ENCODE measurements around the gene SLC35B2.
"Not testable (repeated sequence)": the region's sequence is repeated elsewhere in the genome, so short reads cannot be mapped to it uniquely, and the experiment has no call there.

The SLC35B2 gene

DNA sequence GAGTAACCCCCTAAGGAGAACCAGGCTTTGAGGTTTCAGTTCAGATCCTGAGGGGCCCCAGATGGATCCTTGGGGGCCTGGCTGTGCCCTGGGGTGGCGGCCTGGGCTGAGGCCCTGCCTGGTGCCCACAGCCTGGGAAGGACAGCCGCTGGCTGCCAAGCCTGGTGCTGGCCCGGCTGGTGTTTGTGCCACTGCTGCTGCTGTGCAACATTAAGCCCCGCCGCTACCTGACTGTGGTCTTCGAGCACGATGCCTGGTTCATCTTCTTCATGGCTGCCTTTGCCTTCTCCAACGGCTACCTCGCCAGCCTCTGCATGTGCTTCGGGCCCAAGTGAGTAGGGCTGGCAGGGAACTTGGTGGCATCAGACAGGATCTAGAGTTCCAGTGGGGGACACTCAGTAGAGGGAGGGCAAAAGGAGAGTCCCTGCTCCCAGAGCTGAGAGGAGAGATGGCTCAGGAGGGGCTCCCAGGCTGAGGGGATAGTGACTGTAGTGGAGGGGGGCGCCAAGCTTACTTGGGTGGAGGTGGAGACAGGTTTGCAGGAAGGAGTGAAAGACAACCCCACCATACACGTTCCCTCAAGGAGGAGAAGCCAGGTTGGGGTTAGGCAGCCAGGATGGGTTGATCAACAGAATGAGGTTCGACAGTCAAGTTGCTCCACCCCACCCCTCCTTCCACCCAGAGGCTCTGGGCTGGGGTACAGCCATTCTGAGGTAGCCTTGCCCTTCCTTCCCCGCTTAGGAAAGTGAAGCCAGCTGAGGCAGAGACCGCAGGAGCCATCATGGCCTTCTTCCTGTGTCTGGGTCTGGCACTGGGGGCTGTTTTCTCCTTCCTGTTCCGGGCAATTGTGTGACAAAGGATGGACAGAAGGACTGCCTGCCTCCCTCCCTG lies 24.4 kb downstream of the SLC35B2 start:
- DNase-seq = peak; percentile 53

DNA sequence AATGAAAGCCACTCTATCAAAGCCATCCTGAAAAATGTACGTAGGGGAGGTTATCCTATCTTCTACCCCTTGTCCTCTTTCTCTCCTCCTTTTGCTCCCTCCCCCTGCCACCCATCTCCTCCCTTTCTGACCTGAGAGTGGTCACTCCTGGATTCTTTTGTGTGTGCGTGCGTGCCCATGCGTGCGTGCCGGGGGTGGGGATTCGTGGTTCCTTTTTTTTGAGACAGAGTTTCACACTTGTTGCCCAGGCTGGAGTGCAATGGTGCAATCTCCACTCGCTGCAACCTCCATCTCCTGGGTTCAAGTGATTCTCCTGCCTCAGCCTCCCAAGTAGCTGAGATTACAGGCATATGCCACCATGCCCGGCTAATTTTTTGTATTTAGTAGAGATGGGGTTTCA lies 25.9 kb downstream of the SLC35B2 start:
- not testable (repeated sequence) for DNase-seq

DNA sequence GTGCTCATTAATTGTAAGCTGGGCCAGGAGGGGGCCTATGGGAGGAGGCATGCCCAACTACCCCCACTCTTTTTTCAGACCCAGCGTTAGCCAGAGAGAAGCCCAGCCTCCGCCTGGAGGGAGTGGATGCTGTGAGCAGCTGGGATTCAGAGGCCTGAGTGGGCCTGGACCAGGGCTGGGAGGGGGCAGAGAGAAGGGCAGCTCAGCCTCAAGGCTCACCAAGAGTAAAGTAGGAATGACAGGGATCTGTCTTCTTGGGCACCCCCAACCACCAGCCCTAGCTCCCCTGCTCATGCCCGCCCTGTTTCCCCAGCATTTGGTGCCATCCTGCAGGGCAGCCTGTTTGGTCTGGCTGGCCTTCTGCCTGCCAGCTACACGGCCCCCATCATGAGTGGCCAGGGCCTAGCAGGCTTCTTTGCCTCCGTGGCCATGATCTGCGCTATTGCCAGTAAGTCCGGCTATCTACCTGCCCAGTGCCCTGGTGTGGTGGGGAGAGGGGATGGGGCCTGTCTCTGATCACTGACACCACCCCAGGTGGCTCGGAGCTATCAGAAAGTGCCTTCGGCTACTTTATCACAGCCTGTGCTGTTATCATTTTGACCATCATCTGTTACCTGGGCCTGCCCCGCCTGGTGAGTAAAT lies 27.2 kb downstream of the SLC35B2 start:
- DNase-seq = no peak

DNA sequence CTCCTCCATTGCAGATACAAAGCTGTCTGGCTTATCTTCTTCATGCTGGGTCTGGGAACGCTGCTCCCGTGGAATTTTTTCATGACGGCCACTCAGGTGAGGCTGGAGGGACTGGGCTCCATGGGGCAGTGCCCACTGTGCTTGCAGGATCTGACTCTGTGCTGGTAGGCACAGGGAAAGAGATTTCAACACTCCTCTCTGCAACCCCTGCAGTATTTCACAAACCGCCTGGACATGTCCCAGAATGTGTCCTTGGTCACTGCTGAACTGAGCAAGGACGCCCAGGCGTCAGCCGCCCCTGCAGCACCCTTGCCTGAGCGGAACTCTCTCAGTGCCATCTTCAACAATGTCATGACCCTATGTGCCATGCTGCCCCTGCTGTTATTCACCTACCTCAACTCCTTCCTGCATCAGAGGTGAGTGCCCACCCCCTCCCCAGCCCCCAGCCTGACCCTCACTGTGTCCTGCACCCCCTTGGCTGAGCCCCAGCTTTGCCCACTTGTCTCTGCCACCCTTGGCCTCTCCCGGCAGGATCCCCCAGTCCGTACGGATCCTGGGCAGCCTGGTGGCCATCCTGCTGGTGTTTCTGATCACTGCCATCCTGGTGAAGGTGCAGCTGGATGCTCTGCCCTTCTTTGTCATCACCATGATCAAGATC lies 27.8 kb downstream of the SLC35B2 start:
- no peak for DNase-seq

DNA sequence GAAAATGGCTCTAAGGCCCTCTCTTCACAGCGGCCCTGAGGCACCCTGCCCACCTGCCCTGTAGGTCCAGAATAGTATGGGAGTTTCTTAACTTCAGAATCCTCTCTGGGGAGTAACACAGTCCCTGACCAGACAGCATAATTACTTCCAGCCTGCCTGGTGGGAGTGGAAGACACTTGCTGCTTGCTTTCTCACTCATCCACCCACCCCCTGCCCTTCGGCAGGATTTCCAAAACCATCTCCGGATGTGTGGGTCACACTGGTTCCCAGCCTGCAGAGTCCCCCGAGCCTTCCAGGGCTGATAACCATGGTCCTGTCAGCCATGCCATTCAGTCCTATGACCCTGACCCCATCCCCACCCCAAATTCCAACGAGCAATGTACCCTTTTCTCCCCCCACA lies 28.5 kb downstream of the SLC35B2 start:
- no peak for DNase-seq

DNA sequence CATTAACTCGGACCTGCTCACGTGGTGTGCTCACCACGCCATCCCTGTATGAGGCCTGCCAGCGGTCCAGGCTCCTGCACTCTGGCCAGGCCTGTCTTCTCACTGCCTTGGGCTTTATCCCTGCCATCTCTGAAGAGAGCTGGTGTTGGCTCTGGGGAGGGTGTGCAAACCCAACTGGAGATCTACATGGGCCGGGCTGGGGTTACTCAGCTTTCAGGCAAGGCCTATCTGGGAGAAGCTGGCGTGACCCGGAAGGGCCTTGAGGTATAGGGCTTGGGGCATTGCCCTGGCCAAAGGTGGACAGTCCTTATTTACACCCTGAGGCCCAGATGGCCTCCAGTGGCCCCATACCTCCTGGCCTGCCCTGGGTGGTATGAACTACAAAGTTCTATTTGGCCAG lies 28.9 kb downstream of the SLC35B2 start:
- DNase-seq = no peak

DNA sequence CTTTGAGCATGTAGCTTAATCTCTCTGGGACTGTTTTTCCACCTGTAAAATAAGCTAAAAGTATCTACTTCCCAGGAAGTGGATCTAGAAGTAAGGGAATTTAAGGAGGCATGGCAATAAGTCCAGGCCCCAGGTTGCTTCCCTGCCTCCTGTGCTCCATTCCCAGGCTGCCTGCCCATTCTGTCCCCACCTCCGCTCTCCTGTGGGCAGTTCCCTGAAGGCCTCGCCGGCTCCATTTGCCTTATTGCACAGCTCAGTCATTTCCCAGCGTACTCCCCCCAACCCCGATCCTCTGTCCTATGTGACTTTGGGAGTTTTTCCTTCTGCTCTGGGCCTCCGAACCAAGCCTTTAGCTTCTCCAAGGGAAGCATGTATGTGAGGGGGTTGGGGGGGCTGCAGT lies 29.3 kb downstream of the SLC35B2 start:
- DNase-seq = no peak

DNA sequence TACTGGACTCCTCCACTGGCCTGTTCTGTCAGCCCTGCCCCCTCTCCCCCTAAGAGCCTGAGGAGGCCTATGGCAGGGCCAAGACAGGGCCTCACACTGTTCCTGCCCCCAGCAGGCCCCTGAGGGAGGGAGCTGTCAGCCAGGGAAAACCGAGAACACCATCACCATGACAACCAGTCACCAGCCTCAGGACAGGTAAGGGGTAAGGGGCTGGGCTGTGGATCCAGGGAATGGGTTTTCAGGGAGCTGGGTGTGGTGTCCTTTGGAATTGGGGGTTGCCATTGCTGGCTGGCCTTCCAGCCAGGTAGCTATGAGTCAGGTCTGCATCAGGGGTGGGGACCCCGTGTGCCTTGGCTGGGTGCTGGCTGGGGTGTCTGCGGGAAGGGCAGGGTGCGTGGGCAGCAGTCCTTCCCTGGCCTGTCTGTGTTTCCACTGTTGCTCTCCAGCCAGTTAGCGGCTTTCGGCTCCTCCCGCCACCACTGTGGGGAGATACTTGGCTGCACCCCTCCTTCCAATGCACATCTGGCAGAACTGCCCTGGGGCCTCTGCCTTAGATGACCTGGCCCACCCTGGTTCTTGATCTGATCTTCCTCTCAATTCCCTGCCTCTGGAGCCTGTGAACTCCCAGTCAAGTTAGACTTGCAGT lies 30.1 kb downstream of the SLC35B2 start:
- DNase-seq = no peak

DNA sequence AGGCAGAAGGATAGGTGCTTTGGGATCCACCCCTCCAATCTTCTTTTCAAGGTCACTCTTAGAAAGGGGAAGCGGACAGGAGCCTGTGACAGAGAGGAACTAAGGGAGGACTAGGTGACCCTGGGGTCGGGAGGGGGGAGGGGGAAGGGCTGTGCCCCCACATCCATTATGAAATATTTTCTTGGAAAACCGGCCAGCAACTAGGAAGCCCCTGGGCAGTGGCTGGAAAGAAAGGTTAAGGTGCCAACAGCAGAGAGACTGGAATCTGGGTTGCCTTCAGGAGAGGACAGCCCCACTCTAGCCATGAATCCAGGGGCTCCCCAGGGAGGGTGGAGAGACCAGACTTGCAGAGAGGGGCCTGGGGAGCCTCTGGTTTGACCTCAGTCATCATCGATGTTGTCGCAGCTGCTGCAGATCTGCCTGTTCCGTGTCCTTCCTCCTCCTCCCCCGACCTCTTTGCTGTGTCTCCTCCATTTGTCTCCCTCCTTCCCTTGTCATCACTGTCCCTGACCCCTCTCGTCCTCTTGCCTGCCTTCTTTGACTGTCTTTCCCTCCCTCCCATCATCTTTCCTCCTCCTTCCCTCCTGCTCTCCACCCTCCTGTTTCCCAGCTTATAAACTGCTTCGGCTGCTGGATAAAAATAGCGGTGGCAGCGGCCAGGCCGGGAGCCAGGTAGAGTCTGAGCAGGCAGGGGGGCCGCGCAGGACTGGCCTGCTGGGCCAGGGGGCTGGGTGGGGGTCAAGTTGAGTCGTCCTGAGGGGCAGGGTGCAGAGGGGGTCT lies 30.8 kb downstream of the SLC35B2 start:
- DNase-seq = no peak

DNA sequence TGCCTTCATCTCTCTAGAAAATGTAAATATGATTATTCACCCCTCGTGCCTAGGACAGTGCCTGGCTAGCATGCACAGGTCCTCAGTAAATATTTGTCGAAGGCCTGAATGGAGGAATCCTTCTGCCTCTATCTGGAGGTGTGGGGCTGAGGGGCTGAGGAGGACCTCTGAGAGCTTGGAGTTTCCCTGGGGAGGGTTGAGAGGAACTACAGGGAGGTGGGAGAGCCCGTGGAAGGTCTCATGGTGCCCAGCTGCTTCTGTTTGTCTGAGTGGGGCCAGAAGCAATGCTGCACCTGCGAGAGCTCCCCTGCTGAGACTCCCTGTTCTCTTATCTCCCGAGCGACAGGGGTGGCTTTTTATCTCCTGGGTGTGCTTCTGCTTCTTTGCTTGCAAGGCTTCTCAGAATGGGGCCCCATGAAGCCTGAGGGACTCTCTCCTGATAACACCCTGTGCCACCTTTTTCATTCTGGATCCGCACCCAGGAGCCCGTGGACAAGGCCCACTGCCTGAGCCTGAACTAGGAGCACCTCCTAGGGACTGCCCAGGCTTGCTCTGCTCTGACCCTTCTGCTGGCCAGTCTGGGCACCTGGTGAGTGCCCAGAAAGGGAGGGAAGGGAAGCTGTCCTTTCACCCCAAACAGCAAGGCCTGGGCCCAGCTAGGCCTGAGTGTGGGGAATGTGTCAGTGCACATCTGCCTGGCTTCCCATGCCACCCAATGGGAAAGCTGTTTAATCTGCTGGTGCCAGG lies 31.6 kb downstream of the SLC35B2 start:
- peak; percentile 93 for DNase-seq

DNA sequence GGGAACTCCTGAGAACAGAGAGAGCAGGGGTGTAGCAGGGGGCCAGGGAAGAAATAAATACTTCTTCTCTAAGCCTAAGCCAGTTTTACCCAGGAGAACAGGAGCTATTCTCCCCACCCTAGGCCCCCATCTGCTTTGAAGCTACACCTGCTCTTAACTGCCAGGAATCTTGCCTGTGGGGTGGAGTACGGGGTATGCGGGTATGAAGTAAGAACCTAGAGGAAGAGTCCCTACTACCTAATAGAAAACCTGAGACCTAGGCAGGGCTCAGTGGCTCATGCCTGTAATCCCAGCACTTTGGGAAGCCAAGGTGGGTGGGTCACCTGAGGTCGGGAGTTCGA lies 32.4 kb downstream of the SLC35B2 start:
- no peak for DNase-seq

DNA sequence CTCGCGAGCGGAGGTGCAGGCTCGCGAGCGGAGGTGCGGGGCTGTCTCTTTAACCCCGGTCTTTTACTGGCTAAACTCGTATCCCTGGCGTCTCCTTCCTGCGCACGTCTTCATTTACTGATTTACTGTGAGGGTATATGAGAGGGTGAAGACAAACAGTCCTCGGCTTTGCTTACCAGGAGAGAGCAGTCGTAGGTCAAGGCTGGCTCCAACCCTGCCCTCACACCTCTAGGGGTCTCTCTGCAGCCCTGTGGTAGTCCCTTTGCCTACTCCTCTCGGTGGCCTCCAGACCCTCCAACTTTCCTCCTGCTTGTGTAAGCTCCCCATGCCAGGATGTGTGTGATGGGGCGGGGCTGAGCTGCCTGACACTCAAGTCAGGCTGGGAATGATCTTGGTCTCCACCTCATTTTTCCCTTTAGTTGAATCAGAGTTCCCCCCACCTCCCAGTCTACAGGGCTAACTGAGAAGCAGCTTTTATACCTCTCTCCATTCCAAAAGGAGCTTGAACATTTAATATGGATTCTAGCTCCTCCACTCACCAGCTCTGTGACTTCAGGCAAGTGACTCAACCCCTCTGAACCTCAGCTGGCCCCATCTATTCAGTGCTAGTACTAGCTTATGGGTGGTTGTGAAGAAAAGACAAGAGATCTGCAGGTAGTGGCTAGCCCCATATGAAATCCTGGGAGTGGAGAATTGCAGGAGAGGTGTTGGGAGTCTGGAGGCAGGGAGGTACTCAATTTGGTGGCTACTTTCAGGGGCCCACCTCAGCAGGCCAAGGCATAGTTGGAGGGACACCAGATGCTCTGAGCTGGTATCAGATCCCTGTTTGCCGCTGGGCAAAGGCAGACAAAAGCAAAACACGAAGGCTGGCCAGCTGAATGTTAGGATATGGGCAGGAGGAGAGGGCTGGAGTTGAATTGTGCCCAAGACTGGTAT lies 33.0 kb downstream of the SLC35B2 start:
- DNase-seq = peak; percentile 60

DNA sequence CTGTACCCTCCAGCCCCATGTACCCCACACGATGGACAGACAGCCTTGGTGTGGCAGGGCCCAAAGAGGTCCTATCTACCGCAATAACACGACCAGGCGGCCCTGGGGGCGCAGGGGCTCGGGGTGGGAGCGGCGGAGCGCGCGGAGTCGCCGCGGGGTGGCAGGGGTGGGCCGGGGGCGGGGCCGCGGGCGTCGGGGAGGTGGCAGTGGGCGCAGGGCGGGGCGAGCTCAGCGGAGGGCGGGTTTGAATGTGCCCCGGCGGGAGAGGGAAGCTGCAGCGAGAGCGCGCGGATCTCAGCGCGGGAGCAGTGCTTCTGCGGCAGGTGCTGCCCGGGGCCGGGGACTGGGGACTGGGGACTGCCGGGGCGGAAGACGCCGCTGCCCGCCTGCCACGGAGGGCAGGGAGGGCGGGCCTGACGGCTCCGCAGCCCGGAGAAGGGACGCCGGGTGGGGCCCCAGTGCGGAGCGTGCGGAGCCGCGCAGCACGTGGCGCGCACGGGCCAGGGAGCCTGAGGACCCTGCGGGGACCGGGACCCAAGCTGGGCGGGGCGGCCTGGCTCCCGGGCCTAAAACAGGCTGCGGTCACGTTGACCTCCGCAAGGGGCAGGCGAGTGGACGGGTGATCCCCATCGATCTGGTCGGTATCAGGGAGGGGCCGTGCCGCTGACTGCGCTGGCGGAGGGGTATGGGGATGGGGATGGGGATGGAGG lies 33.9 kb downstream of the SLC35B2 start, which contains the start of gene SLC29A1:
TSS of gene SLC29A1 (plus strand) at position 277 of the 710 bp plus-strand sequence. CDS start 3,719 bp downstream, outside the sequence.
- peak; percentile 94 for DNase-seq

DNA sequence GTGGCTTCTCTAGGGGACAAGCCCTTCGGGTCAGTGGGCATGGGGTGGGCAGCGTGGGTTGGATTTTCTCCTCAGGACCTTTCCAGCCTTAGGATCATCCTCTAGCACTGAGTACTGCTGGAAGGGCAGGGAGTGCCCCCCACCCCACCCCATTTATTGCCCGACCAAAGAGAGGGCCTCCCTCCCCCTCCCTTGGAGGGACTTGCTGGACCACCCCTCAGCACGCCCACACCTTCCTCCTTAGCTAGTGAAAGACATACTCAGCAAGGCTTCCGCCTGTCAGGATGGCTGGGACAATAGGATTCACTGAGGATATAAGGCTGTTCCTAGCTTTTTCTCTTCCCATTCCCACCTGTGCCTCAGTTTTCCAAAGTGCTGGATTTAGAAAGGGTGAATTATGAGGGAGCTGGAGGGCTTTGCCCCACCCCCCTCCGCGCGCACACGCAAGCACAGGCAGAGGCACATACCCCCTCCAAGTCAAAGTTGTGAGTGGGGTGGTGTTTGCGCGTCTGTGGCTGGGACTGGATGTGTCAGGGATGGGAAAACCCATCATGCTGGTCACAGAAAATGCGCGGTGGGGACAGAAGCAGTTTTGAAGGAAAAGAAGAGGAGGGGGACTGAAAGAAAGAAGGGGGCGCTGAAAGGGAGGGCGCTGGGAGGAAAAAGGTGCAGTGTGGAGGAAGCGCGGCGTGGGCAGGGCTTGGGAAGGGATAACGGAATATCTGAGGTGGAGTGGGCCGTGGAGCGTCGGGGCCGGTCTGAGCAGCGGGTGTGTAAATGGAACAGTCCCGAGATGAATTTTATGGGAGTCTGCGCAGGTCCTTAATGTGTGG lies 34.6 kb downstream of the SLC35B2 start:
- DNase-seq = no peak

DNA sequence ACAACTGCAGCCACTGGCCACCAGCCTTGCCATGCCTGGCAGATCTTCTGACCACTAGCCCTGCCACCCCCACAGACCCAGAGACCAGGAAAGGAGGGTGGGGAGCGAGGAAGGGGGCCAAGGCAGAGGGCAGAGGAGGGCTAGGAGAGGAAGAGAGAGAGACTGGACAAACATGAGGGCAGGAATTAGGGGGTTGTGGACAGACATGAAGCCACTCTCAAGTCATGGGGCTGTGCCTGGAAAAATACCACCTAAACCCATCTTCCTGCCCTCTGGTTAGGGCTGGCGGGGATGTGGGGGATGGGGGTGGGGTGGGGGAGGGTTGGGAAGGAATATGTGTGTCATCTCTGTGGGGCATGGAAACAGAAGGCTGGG lies 35.4 kb downstream of the SLC35B2 start:
- DNase-seq = no peak

DNA sequence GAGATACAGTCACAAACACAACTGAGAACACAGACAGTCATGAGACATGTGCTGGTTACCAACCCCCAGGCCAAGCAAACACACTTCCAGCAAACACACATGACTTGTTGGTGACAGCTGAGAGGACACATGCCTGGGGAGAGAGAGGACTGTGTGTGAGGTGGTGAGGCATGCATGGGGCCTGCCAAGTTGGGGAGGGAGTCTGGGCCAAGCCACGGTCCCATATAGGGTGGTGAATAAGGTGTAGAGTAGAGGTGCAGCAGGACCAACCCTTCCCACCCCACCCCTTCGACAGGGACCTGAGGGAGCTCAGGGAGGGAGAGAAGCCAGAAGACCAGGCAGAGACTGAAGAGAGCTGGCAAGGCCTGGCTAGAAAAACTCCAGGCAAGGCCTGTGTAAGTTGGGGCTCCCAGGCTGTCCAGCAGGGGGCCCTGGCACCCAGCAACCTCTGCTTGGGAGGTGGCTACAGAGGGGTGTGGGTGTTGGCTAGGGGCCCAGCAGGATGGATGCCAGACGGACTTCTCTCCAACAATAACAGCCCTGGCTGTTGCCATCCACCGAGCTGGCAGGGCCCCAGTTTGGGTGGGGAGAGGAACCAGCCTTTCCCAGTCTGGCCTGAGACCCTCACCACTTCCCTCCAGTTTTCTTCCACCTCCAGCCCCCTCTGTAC lies 35.9 kb downstream of the SLC35B2 start:
- DNase-seq = peak; percentile 96

DNA sequence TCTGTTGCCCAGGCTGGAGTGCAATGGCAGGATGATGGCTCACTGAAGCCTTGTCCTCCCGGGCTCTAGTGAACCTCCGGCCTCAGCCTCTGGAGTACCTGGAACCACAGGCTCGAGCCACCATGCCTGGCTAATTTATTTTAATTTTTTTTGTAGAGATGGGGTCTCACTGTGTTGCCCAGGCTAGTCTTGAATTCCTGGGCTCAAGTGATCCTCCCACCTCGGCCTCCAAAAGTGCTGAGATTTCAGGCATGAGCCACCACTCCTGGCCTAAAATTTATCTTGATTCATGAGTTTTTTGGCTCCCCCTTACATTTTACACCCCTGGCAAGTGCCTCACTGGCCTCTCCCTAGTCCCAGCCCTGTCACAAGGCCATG lies 36.4 kb downstream of the SLC35B2 start:
- DNase-seq = no peak
